ENCODE data around the gene EMD.
A peak's percentile ranks its signal among the peaks of the same experiment; 100 is the strongest.

EMD gene

DNA sequence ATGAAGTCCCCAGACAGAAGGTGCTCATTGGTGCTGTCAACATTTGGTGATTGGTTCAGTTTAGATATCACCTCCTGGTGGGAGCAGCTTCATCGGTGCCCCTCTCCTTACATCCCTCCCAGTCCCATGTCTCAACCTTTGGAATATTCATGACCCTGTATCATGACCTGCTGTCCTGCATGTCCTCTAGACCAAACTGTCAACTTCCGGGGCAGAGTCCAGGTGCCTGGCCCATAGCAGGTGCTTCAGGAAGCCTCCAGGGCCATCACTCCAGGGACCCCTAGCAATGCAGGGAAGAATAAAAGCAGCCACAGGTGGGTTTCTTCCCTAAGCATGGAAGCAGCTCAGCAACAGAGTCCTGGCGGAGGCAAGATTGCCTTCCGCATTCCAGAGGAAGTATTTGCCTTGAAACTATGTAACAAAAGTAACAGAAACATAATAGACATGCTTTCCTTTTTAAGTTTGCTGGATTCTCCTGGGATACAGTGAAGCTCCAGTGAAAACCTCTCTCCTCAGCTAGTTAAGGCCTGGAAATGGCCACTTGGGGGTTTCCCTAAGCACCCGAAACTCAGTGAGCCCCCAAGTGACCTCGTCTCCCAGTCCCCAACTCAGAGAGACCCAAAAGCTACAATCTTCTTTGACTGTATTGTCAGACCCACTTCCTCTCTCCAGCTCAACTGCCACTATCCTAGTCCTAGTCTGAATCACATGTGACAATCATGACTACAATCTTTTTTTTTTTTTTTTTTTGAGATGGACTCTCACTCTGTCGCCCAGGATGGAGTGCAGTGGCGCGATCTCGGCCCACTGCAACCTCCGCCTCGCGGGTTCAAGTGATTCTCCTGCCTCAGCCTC lies 48.0 kb downstream of the EMD start:
- DNase-seq, result no peak

DNA sequence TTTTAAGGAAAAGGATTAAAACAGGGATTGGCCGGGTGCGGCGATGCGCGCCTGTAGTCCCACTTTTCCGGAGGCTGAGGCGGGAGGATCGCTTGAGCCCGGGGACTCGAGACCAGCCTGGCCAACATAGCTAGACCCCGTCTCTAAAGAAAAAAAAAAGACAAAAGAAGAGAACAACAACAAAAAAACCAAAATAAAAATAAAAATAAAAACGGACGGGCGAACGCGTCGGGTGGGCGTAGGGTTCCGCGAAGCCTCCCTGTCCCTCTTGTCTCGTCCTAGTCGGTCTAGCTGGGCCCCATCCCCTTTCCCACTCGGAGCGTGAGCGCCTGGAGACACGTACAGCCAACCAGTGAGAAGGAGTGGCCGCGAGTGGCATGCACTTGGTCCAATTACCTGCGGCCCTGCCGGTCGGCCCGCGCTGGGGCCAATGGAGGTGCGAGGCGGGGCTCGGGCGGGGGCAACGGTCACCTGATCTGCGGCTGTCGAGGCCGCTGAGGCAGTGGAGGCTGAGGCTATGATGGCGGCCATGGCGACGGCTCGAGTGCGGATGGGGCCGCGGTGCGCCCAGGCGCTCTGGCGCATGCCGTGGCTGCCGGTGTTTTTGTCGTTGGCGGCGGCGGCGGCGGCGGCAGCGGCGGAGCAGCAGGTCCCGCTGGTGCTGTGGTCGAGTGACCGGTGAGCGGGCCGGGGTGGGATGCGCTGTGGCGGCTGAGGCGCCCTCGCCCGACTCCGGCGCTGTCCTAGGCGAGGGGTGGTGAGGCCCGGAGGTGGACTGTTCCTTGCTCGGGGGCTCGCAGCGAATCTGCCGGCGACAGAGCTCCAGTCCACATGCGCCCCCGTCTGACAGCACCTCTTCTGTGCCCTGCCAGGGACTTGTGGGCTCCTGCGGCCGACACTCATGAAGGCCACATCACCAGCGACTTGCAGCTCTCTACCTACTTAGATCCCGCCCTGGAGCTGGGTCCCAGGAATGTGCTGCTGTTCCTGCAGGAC lies 49.4 kb downstream of the EMD start, which contains the start of gene ATP6AP1:
ATP6AP1 (plus strand) TSS at position 502 of the 996 bp plus-strand sequence; CDS start at position 518, 16 bp downstream.
- peak; percentile 78 for DNase-seq

DNA sequence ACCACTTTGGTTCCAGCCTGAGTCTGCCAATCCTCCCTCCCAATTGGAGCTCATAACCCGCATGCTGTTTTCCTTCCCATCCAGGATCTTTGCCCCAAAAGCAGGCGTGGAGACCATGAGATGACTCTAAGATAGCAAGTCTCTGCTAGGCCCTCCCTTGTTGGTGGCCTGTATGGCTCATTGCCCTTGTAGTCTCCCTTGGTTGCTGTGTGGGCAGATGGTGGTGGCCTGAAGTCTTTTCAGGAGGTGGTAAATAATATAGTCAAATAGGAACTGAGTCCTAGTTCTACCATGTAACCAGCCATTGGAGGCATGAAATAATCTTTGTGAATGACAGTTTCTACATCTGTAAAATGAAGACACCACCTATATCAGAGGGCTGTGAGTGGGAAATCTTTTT lies 50.6 kb downstream of the EMD start:
- DNase-seq, result no peak

DNA sequence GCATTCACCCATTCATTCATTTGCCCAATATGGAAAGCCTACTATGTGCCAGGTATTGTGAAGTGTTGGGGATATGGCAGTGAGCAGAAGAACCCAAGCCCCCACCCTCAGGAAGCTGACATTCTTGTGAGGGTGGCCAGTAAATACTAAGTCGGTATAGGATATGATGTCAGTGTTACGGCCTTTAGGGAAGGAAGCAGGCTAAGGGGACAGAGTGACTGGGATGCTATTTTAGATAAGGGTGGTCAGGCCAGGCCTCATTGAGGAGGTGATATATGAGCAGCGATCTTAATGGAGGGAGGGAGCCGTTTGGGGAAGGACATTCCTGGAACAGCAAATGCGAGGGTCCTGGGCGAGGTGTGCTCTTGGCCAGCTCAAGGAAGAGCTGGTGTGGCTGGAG lies 51.4 kb downstream of the EMD start:
- no peak for DNase-seq

DNA sequence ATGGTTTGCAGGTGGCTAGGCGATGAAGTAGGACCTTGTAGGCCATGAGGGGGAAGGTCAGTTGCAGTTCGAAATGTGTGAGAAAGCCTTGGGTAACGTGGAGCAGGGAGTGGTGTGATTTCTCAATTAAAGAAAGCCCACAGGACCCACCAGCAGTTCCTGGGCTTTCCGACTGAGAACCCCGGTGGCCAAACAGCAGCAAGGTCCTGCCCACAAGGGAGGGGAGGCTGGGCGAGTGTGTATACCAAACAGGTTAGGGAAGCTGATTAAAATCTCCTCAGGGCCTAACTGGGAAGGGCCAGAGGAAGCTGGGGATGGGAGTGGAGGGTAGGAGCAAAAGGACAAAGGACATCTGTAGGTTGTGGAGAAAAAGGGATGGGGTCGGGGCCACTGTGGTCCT lies 51.8 kb downstream of the EMD start:
- DNase-seq, result no peak
